ENCODE data around the gene TCF21. TPM values are rescaled to one million over a fixed set of nuclear protein-coding genes. Genes with fewer than 3 reads are reported as not detected.
A peak's percentile ranks its signal among the peaks of the same experiment; 100 is the strongest.

Gene TCF21
- total RNA-seq, 1 experiment from 2014 or later = 0.16 TPM

DNA sequence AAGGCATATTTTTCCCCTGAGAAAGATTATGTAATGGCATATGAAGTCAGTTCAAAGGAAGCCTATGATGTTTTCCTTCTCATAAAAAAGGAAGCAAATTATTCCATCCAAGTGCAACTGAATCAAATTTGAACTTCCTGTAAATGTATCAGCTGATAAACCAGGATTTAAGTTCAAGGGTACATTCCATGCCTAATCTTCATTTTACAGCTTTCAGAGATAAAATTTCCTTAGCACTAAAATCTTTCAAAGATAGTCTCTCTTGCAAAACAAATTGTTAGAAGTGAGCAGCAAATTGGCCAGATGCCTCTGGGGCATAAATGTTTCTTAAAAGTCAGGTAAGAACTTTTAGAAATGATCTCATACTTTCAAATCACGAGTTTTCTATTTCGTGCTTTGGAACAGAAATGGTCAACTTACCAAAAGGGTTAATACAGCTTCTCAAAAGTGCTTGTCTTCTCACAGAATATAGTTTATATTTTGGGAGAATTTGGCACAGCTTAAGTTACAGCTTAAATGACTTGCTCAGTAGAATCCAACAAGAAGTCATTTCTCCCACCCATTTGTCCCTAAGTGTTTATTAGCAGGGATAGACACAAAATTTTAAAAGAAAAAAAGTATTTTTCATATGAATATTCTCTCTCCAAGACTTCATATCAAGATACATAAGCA, 2.7 kb upstream of the TCF21 start:
- in situ Hi-C loops (cut with HindIII; ENCODE audit: low pct_unique_long_range_greater_than_20kb, low sequenced_read_pairs) = no loop called here
- DNase-seq (ENCODE audit: low read depth, low spot score) = no peak

DNA sequence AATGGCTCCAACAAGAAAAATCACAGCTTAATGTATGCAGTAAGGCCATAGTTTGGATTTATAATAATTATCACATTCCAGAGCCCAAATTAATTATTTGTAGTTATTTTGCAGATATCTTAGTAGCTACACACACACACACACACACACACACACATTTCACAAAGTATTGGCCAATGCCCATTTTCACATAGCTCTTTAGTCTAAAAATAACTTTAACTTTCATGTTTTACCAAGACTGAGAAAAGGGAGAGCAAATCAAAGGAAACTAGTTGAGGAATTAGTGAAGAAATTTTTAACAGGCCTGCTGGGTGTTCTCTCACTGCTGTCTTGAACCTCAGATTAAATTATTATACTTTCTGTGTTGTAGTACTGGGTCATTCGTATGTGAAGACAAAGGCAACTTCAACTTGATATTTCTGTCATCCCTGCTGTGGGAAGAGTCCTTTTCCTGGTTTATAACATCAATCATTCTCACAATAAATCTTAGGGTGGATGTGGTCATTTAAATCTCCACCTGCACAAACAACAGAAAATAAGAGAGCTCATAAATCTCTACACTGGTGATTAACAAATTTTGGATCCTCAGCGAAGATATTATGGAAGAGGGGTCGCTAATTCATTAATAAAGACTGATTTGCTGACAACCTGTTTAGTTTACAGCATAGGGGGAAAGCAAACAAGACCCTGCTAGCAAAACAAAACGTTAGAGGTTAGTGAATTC, 1.6 kb upstream of the TCF21 start:
- no peak for DNase-seq (ENCODE audit: low read depth, low spot score)
- in situ Hi-C loops (cut with HindIII; ENCODE audit: low pct_unique_long_range_greater_than_20kb, low sequenced_read_pairs) = no loop called here

DNA sequence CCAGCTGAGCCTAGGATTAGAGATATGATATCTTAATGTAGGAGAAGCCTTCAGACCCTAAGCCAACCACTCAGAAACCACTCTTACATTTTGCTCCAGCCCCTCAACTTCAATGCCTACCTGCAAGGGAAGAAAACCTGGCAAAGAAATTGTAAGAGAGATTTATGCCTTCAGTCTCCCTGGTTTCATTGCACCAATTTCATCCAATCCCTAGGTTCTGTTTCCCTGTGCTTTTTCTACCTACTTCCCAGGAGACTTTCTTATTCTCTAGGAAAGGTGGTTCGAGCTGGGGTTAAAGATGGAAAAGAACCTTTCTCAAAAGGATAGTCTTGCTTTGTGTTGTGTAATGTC, 1.1 kb upstream of the TCF21 start:
- no peak for DNase-seq (ENCODE audit: low read depth, low spot score)
- in situ Hi-C loops (cut with HindIII; ENCODE audit: low pct_unique_long_range_greater_than_20kb, low sequenced_read_pairs) = no loop called here

DNA sequence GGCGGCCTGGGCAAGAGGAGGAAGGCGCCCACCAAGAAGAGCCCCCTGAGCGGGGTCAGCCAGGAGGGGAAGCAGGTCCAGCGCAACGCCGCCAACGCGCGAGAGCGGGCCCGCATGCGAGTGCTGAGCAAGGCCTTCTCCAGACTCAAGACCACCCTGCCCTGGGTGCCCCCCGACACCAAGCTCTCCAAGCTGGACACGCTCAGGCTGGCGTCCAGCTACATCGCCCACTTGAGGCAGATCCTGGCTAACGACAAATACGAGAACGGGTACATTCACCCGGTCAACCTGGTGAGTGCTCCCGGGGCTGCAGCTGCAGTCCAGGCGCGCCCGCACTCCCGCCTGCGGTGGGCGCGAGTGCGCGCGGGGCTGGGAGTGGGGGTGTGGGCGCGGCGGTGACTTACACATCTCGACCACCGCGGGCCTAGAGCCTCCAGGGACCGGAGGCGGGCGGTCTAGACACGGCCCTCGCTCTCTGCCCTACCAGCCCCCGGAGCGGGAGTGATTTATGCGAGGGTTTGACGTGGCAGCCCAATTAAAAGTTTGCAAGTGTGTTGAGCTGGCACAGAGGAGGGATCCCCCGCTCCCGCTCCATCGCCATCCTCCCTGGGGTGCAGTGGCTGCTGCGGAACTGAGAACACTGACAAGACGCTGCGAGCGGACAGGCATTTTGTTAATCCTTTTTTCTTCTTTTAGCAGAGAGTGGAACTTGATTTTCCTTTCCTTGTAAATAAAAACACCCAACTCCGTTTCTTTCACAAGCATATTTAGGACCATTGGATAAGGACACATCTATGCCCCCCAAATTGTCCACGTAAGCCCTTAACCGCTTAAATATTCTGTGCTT, 867 bp downstream of the TCF21 start:
- in situ Hi-C loops (cut with HindIII; ENCODE audit: low pct_unique_long_range_greater_than_20kb, low sequenced_read_pairs) = no loop called here
- no peak for DNase-seq (ENCODE audit: low read depth, low spot score)

DNA sequence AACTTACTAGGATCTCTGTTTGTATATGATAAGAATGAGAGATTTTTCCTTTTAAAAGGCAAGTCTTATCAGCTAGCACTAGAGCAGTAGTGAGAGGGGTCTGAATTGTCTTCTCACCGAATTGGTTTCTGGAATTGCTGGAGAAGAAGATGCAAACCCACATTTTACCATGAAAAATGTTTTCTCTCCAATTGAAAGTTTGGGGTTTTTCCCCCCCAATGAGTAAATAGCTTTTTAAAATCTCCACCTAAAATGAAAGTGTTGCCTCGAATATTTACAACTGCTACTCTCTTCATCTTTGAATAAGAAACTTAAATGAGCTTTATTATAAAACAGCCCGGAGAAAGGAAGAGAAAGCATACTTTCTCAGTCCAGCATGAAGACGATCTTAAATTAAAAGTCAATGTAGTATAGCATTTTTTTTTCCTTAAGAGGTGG, 1.8 kb downstream of the TCF21 start:
- in situ Hi-C loops (cut with HindIII; ENCODE audit: low pct_unique_long_range_greater_than_20kb, low sequenced_read_pairs) = no loop called here
- DNase-seq (ENCODE audit: low read depth, low spot score) = no peak

DNA sequence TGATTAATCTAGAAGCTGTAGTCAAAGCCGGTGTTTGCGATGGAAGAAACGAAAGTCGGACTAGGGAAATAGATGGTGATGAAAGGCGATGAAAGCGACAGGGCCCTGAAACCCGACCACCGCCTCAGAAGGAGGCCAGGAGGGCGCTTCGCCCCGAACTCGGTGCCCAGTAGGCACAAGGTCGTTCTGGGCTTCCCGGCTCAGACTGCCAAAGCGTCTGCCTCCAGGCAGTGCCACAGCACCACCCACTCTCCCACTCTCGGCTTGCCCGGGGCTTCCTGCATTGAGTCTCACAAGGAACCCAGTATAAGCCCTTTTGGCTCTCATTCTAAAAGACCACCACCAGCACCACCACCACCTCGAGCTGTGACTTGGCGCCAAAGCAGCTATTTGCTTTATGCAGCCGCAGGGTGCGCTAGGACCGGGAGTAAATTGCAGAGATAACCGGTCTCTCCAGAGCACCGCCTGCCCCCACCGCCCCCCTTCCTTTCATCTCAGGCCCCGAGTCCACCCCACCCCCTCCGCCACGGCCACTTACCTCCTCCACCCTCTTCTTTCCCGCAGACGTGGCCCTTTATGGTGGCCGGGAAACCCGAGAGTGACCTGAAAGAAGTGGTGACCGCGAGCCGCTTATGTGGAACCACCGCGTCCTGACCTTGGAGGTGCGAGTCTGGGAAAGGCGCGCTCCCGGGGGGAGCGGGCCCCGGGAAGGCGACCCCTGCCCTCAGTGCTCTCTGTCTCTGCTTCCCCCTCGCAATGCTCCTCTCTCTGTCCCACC, 2.4 kb downstream of the TCF21 start:
- in situ Hi-C loops (cut with HindIII; ENCODE audit: low pct_unique_long_range_greater_than_20kb, low sequenced_read_pairs) = no loop called here
- peak; percentile 47 for DNase-seq (ENCODE audit: low read depth, low spot score)

DNA sequence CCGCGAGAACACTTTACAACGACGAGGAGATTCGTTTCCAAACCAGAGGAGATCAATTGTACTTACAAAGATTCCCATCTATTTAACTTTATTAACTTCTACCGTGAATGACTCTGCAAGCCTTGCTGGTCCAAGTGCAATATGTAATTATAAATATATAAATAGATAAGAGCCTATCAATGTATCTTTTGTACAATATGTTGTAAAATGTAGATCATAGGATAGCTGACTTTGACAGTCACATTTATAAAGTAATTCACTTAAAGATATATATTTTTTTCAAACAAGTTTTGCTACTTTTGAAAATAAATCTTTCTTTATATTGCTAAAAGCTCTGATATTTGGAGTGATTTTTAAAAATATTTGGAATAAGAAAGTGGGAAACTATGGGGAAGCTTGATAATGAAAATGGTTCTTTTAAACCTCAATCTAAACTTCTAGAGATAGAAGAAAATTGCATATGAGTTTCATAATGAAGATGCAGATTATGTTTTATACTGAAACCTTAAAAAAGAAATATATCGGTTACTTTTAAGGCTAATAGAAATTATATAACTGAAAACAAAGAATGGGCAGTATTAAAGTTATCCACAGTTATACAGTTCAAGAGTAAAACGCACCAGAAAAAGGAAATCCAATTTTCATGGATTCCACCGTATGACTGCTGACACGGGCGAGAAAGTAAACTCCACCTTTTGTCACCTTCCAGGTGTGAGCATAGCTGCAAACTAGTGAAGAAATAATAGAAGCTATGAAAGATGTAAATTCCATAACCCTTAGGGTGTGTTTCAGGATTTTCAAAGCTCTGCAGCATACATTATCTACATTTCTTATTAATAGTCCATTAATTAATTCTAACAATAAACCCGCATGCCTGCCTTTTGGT, 3.3 kb downstream of the TCF21 start:
- in situ Hi-C loops (cut with HindIII; ENCODE audit: low pct_unique_long_range_greater_than_20kb, low sequenced_read_pairs) = no loop called here
- DNase-seq (ENCODE audit: low read depth, low spot score) = peak; percentile 13

DNA sequence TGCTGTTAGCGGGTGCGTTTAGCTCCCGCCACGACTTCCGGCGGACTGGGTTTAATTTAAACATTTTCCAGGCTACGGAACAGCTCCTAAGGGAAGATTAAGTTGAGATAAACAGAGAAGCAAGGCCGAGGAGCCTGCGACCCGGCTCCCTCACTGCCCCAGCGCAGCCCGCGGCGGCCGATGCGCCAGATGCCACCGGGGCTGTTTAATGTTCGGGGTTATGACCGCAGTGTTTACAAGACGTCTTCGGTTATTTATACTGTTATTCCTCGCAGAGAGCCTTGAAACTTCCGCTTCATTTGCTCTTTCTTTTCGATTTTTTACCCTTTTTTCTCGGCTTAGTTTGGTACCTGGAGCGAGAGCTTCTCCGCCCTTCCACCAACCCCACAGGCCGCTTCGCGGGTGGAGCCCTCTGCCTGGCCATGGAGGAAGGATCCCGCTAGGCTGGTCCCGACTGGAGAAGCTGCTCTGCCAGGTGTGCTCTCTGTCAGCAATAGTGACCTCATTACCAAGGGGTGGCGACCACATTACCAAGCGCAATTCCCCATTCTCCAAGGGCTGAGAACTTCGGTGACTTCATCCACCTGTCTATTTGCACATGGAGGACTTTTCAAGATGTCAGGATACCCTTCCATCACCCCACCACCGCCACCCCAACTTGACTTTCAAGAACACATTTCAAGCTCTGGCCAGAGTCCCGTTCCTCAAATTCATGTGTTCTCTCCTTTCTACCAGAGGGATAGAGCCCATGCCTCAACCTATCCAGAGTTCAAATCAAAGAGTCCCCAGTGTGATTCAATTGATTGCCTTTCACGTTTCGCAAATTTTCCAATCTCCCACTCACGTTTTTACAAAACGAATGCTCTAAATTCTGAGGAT, 4.1 kb downstream of the TCF21 start:
- in situ Hi-C loops (cut with HindIII; ENCODE audit: low pct_unique_long_range_greater_than_20kb, low sequenced_read_pairs) = no loop called here
- no peak for DNase-seq (ENCODE audit: low read depth, low spot score)

DNA sequence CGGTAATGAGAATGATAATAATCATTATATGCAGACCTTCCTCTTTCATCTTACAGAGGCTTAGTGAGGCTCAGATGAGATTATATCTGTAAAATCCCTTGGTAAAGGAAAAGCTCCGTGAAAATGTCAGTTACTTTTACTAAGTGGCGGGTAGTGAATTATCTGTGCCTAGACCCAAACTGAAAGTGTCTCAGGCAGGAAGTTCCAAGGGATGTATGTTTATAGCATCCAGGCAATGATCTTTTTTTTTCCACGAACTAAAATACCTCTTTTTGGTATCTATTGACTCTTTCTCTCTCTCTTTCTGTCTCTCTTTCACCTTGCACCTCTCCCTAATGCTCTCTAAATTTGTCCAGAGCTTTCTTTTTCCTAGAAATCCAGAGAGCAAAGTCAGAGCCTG, 5.0 kb downstream of the TCF21 start:
- in situ Hi-C loops (cut with HindIII; ENCODE audit: low pct_unique_long_range_greater_than_20kb, low sequenced_read_pairs) = no loop called here
- DNase-seq (ENCODE audit: low read depth, low spot score) = no peak

DNA sequence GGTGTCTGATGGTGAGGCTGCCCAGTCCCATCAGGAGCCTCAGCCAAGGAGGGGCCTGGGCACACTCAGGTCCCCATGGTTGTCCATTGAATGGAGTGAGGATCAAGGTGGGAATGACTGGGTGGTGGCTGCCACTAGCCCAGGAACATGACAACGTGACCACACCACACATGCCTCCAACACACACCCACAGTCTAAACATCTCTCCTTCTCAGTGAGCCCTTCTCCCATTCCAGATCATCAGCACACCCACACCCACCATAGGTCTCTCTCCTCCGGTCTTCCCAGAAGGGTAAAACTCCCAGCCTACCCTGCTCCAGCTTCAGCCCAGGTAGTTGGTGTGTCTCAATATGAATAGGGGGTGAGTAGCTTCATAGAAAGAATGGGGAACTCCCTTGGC, 5.5 kb downstream of the TCF21 start:
- no peak for DNase-seq (ENCODE audit: low read depth, low spot score)
- in situ Hi-C loops (cut with HindIII; ENCODE audit: low pct_unique_long_range_greater_than_20kb, low sequenced_read_pairs) = no loop called here

DNA sequence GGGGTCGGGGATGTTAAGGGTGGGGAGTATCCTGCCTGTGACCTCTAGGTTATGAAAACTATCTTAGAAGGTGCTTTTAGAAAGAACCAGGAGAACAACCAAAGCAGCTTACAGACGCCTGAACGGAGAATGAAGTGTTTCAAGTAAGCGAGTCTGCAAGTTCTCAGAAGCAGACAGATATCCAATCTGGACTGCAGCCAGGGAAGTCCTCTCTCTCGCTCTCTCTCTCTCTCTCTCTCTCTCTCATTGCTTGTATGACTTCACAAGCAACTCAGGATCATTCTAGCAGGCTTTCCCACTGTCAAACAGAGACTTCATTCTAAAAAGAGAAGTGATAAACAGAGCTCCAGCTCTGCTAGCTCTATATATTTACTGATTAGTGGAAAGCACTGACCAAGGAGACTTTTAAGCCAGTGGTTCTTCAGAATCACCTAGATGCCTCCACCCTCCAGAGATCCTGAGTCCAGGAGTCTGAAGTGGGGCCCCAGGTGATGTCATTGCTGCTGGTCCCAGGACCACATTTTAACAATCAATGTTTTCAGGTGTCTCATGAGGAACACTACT, 6.0 kb downstream of the TCF21 start:
- in situ Hi-C loops (cut with HindIII; ENCODE audit: low pct_unique_long_range_greater_than_20kb, low sequenced_read_pairs) = no loop called here
- no peak for DNase-seq (ENCODE audit: low read depth, low spot score)

DNA sequence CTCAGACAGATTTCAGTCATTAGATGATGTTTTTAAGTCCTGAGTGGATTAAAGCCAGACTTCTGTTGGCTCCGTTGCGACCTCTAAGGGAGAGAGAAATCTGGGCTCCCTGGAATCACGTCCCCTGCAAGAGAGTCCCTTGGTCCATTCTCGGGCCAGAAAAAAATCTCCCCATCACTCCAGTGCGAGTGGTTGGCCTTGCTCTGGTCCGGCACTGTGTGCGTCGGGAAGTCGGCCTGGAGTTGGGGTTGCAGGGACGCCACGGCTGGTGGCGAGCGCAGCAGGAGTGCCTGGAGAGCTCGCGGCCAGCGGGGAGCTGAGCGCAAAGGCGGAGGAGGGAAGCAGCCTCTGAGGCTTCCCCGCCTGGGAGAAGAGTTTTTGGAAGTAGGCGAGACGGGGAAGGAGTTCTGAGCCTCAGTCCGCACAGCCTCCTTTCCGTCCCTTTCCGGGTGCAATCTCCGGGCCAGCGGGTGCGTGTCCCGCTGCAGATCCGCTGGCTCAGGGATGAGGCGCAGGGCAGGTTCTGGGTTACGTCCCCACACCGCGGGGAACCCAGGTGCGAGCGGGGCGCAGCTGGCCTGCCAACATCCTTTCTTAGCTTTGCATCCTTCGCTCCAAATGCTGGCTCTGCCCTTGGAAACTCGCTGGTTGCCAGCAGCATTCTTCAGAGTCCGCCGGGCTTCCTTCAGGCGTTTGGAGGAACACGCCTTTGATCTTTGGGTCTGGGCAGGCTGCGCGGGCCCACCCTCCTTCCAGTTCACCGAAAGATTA, 6.8 kb downstream of the TCF21 start:
- no peak for DNase-seq (ENCODE audit: low read depth, low spot score)
- in situ Hi-C loops (cut with HindIII; ENCODE audit: low pct_unique_long_range_greater_than_20kb, low sequenced_read_pairs) = no loop called here

DNA sequence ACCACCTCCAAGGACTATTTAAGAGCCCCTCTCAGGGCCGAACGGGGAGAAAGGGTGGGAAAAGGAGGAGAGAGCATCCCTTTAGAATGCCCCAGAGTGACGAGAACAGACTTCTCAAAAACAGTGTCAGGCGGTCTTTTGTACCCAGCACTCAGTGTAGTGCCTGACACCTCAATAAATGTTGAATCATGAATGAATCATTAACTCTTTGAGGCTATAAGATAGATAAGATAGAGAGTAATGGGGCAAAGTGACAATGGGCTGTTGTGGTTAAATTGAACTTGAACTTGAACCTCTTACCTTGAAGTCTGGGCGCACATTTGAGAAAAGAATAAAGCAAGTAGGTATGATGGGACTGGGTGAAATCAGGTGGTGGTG, 7.4 kb downstream of the TCF21 start:
- DNase-seq (ENCODE audit: low read depth, low spot score) = no peak
- in situ Hi-C loops (cut with HindIII; ENCODE audit: low pct_unique_long_range_greater_than_20kb, low sequenced_read_pairs) = no loop called here

DNA sequence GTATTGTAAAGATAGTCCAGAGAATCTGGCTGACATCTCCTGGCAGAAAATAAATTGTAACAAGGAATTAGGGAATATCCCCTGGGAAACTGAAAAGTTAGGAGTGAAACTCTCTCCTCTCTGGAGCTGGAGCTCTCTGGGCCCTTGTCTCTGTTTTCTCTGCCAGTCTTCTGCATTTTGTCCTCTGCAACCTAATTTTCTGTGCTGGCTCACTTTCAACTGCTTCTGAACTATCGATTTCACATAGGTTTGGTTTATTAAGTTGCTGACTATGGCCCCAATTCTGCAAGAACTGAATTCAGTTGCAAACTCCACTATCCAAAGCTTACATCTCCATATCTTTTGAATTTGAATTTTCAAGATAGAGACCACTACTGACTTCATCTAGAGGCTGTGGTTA, 9.3 kb downstream of the TCF21 start:
- in situ Hi-C loops (cut with HindIII; ENCODE audit: low pct_unique_long_range_greater_than_20kb, low sequenced_read_pairs) = no loop called here

DNA sequence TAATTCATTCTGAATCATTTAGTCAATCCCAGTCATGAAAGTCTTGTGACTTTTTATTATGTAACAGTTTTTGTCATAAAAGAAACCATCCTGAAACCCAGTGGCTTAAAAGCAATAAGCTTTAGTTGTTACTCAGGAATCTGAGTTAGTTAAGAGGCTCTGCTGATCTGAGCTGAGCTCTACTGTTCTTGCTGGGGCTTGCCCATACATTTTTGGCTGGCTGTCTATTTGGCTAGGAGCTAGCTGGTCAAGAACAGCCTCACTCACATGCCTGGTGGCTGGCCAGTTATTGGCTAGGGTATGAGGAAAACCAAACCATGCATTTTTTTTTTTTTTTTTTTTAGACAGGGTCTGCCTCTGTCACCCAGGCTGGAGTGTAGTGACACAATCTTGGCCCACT, 10.6 kb downstream of the TCF21 start:
- DNase-seq (ENCODE audit: low read depth, low spot score) = no peak
- in situ Hi-C loops (cut with HindIII; ENCODE audit: low pct_unique_long_range_greater_than_20kb, low sequenced_read_pairs) = no loop called here

More for the DNA sequence above, 9.3 kb downstream of the TCF21 start:
- no peak for DNase-seq (ENCODE audit: low read depth, low spot score)

Data from SK-MEL-5 (cell line).